H1 (cell line): Measurements from ENCODE around the gene INIP. TPM values are rescaled to one million over a fixed set of nuclear protein-coding genes. Genes with fewer than 3 reads are reported as not detected.

ENCODE experiments used
- ATF2 ChIP-seq: IDR thresholded peaks from 2 replicates; pipeline ENCODE4 v1.6.1; 2012; ENCODE audit warnings: low read length, inconsistent platforms
- CHD2 ChIP-seq: IDR thresholded peaks from 2 replicates; pipeline ENCODE4 v1.6.1; 2012; ENCODE audit warnings: low read length, improper control_type of control experiment
- CHD7 ChIP-seq: fragments of 300-600 bp; sonication (generic); IDR thresholded peaks from 2 replicates; pipeline ENCODE4 v1.7.1; 2012; ENCODE audit warnings: low read length, moderate library complexity, mild to moderate bottlenecking, inconsistent platforms; ENCODE audit not compliant: insufficient replicate concordance
- CTBP2 ChIP-seq: IDR thresholded peaks from 2 replicates; pipeline ENCODE4 v1.7.0; 2011; ENCODE audit warnings: borderline replicate concordance, mild to moderate bottlenecking, moderate library complexity, mixed read lengths, low read length; ENCODE audit not compliant: insufficient read depth, insufficient read length
- EP300 ChIP-seq, 2 experiments: IDR thresholded peaks; 1 replicate in 1 of 2; 2 replicates in 1 of 2; pipeline ENCODE4 v1.6.1; 2011 to 2012; ENCODE audit warnings: low read depth in 2 of 2, low read length in 2 of 2, mild to moderate bottlenecking in 2 of 2, borderline replicate concordance in 1 of 2, inconsistent platforms in 1 of 2, moderate library complexity in 1 of 2
- MAX ChIP-seq: IDR thresholded peaks from 2 replicates; pipeline ENCODE4 v1.6.1; 2012; ENCODE audit warnings: inconsistent platforms
- PHF8 ChIP-seq: fragments of 200-600 bp; sonication (generic); conservative IDR thresholded peaks from 2 replicates; pipeline ENCODE4 v1.7.1; 2012; ENCODE audit warnings: low read depth, mild to moderate bottlenecking, inconsistent platforms, low read length, moderate library complexity
- RAD21 ChIP-seq, 2 experiments: IDR thresholded peaks in 1 of 2; conservative IDR thresholded peaks in 1 of 2; 2 replicates each; pipeline ENCODE4 v1.6.1; 2011; ENCODE audit warnings: low read depth in 2 of 2, low read length in 2 of 2, improper control_type of control experiment in 1 of 2, inconsistent platforms in 1 of 2, mild to moderate bottlenecking in 1 of 2, moderate library complexity in 1 of 2
- SIRT6 ChIP-seq: IDR thresholded peaks from one replicate; pipeline ENCODE4 v1.7.1; 2012; ENCODE audit warnings: low read length, inconsistent platforms
- polyA plus RNA-seq, 7 experiments: library from polyadenylated mRNA; depleted of rRNA in 3 of 7; stranded (reverse) in 5 of 7; unstranded in 2 of 7; fragments of >200 nt in 5 of 7; fragments of 200-250 nt in 2 of 7; gene quantifications; 1 replicate in 5 of 7; 2 replicates in 1 of 7; 4 replicates in 1 of 7; pipeline versions ENCODE4 v1.2.1 to v1.2.3, GENCODE V29; 2011 to 2013; ENCODE audit warnings: missing spikeins in 2 of 7, mixed read lengths in 2 of 7
- total RNA-seq: library from RNA; stranded (reverse); fragmentation: NEBNext Ultra II Directional; extraction: Animal tissue kit (Norgen Biotek cat#: 25700); gene quantifications from 2 replicates; pipeline ENCODE4 v1.2.1, GENCODE V29; 2021

Gene INIP
- total and polyA plus RNA-seq, 2 of the 8 experiments (the other 6 are each of a cell fraction or from before 2014, with no cell fraction given), result 10.7 to 18.3 TPM

GRCh38 chr9:112663681-112664080 lies 54.2 kb downstream of the INIP start (continued):
- no peak for TF ChIP-seq CHD7
- no peak for TF ChIP-seq SIRT6
- no peak for TF ChIP-seq CHD2
- TF ChIP-seq EP300 (IDR thresholded peaks at IDR 0.05; ENCODE audit: borderline replicate concordance in 1 of 2, low read depth in 2 of 2, low read length in 2 of 2), result no peak
- no peak for TF ChIP-seq ATF2
- no peak for TF ChIP-seq RAD21 (IDR thresholded peaks at IDR 0.05 in 1 of 2, conservative IDR thresholded peaks at IDR 0.05 in 1 of 2; ENCODE audit: low read depth in 2 of 2, low read length in 2 of 2)
- no peak for TF ChIP-seq MAX
- TF ChIP-seq CTBP2, result no peak
- no peak for TF ChIP-seq PHF8
